ENCODE measurements around the gene SH3TC1. TPM values are rescaled to one million over a fixed set of nuclear protein-coding genes. Genes with fewer than 3 reads are reported as not detected.

The SH3TC1 gene
- total RNA-seq, 1 donor from 2014 or later, result 0.70 TPM

DNA sequence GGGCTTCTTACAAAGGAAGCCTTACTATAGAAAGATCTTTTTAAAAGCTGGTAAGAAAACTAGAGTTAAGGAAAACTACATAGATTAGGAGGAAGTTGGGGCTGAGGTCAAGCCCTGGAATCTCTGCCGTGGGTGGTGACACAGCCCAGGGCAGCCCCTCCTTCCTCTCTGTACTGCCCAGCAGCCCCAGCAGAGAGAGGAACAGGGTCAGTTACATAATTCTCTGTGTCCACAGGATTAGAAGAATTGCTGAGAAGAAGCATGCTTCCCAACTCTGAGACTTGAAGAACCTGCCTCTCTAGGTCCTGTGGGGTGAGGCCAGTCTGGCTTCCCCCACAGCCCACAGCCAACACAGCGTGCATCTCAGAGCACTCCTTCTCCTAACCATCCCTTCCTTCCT is 31.3 kb upstream of the SH3TC1 start:
- H3K27ac Mint-ChIP-seq (ENCODE audit: unreplicated experiment), result no peak overlapping the region
- H3K36me3 Mint-ChIP-seq (ENCODE audit: unreplicated experiment), result no peaks in the 10 kb centered on the region
- TF ChIP-seq, protein P1, sequence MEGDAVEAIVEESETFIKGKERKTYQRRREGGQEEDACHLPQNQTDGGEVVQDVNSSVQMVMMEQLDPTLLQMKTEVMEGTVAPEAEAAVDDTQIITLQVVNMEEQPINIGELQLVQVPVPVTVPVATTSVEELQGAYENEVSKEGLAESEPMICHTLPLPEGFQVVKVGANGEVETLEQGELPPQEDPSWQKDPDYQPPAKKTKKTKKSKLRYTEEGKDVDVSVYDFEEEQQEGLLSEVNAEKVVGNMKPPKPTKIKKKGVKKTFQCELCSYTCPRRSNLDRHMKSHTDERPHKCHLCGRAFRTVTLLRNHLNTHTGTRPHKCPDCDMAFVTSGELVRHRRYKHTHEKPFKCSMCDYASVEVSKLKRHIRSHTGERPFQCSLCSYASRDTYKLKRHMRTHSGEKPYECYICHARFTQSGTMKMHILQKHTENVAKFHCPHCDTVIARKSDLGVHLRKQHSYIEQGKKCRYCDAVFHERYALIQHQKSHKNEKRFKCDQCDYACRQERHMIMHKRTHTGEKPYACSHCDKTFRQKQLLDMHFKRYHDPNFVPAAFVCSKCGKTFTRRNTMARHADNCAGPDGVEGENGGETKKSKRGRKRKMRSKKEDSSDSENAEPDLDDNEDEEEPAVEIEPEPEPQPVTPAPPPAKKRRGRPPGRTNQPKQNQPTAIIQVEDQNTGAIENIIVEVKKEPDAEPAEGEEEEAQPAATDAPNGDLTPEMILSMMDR (IDR thresholded peaks at IDR 0.05), result no peak
- H3K4me3 Mint-ChIP-seq (ENCODE audit: unreplicated experiment), result no peak overlapping the region
- no peaks in the 10 kb centered on the region for H3K4me1 Mint-ChIP-seq (ENCODE audit: unreplicated experiment)
- H3K9me3 Mint-ChIP-seq (ENCODE audit: unreplicated experiment), result no peaks in the 10 kb centered on the region
- DNase-seq (ENCODE audit: extremely low spot score, unreplicated experiment), result no peak
- H3K27me3 Mint-ChIP-seq (ENCODE audit: unreplicated experiment), result peaks cover 34% of the 10 kb centered on the region

DNA sequence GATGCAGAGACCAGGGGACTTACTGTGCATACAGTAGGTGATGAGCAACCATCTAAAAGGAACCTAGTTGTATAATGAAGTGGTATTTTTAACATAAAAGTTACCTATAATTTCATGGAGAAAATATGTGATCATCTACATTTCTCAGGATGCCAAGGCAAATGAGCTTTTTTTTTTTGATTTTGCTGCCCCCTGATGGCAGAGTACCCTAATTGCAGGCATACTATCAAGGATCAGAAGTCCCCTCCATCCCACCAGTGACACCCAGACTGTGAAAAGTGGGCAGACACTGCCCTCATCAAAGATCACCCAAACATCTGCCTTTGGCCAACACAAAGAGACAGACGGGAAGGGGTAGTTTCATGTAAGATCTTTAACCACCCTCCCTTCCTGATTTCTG is 30.9 kb upstream of the SH3TC1 start:
- Mint-ChIP-seq H3K4me3 (ENCODE audit: unreplicated experiment) (no peak overlapping the region), H3K27me3 (ENCODE audit: unreplicated experiment) (peaks cover 34% of the 10 kb centered on the region), H3K27ac (ENCODE audit: unreplicated experiment) (no peak overlapping the region), H3K36me3 (ENCODE audit: unreplicated experiment) (no peaks in the 10 kb centered on the region), H3K9me3 (ENCODE audit: unreplicated experiment) (no peaks in the 10 kb centered on the region), H3K4me1 (ENCODE audit: unreplicated experiment) (no peaks in the 10 kb centered on the region)
- no peak for DNase-seq (ENCODE audit: extremely low spot score, unreplicated experiment)
- TF ChIP-seq, protein P1 (IDR thresholded peaks at IDR 0.05), result peak; percentile 47

DNA sequence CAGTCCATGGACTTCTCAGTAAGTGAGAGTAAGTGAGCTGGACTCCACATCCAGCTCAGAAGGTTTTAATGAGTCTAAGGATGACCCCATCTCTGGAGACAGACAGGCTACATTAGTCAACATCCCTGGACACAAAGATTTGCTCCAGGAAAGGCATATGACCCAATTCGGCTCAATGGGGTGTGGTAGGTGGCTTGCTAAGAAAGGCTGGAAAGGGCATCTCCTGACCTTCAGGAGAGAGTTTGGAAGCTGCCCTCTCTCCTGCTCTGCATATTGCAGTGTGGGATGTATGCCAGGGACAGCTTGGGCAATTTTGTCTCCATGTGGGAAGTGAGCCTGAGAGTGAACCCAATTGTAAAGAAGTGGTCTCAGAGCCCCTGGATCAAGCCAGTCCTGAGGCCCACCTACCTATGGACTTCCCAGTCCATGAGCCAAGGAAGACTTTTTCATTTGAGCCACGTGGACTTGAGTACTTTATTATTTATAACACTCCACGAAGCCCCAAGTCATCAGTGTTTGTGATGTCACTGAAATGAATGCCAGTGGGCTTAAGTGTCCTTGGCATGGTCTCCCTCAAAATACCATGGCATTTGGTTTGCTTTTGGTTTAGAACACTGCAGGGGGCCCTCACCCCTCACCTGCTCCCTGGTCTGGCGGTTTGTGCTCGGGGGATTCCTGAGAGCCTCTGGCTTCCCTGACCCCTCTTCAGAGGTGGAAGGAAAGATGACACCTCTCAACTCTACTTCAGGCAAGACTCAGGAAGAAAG is 30.1 kb upstream of the SH3TC1 start:
- H3K27me3 Mint-ChIP-seq (ENCODE audit: unreplicated experiment), result peaks cover 34% of the 10 kb centered on the region
- no peaks in the 10 kb centered on the region for H3K36me3 Mint-ChIP-seq (ENCODE audit: unreplicated experiment)
- no peak for DNase-seq (ENCODE audit: extremely low spot score, unreplicated experiment)
- H3K4me3 Mint-ChIP-seq (ENCODE audit: unreplicated experiment), result no peak overlapping the region
- no peak overlapping the region for H3K27ac Mint-ChIP-seq (ENCODE audit: unreplicated experiment)
- H3K9me3 Mint-ChIP-seq (ENCODE audit: unreplicated experiment), result no peaks in the 10 kb centered on the region
- no peaks in the 10 kb centered on the region for H3K4me1 Mint-ChIP-seq (ENCODE audit: unreplicated experiment)
- TF ChIP-seq, protein P1 (IDR thresholded peaks at IDR 0.05), result no peak

DNA sequence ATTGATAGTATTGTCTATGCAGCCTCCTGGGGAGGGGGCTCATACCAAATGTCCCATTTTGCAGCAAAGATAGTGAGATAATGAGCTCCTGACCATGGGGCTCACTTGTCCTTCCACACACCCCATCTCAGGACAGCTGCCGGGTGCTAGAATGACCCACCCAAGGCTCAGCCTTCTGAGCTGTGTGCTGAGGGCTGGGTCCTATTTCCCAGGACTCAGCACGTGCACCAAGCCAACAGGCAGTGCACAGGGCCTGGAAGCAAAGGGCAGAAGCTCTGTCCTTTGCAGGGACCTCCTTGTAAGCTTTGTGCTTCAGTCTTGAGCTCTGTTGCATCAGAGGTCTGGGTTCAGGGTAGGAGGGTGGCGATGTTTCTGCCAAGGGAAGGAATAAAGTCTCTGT is 29.3 kb upstream of the SH3TC1 start:
- TF ChIP-seq, protein P1 (IDR thresholded peaks at IDR 0.05), result no peak
- no peaks in the 10 kb centered on the region for H3K4me1 Mint-ChIP-seq (ENCODE audit: unreplicated experiment)
- H3K4me3 Mint-ChIP-seq (ENCODE audit: unreplicated experiment), result no peak overlapping the region
- H3K9me3 Mint-ChIP-seq (ENCODE audit: unreplicated experiment), result no peaks in the 10 kb centered on the region
- H3K36me3 Mint-ChIP-seq (ENCODE audit: unreplicated experiment), result no peaks in the 10 kb centered on the region
- H3K27ac Mint-ChIP-seq (ENCODE audit: unreplicated experiment), result no peak overlapping the region
- no peak for DNase-seq (ENCODE audit: extremely low spot score, unreplicated experiment)
- H3K27me3 Mint-ChIP-seq (ENCODE audit: unreplicated experiment), result peaks cover 26% of the 10 kb centered on the region

DNA sequence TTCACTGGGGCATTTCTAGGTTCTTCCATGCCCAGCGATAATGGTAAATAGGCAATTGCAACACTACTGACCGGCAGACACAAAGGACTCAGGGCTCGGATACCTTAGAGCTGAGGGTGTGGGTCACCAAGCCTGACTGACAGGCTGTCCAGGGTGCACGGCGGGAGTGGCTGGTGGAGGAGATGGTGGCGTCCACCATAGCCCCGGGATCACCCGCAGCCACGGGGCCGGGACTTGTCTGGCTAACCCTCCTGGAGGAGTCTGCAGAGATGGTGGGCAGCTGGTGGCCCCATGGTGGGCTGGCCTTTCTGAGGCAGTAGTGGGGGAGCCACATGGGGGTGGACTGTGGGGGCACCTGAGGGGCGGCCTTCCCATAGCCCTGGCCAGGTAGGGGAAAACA is 28.7 kb upstream of the SH3TC1 start:
- no peak overlapping the region for H3K4me3 Mint-ChIP-seq (ENCODE audit: unreplicated experiment)
- peaks cover 22% of the 10 kb centered on the region for H3K27me3 Mint-ChIP-seq (ENCODE audit: unreplicated experiment)
- no peak overlapping the region for H3K27ac Mint-ChIP-seq (ENCODE audit: unreplicated experiment)
- no peaks in the 10 kb centered on the region for H3K36me3 Mint-ChIP-seq (ENCODE audit: unreplicated experiment)
- no peak for DNase-seq (ENCODE audit: extremely low spot score, unreplicated experiment)
- TF ChIP-seq, protein P1 (IDR thresholded peaks at IDR 0.05), result no peak
- H3K4me1 Mint-ChIP-seq (ENCODE audit: unreplicated experiment), result no peaks in the 10 kb centered on the region
- H3K9me3 Mint-ChIP-seq (ENCODE audit: unreplicated experiment), result no peaks in the 10 kb centered on the region
